Lung (tissue), 12 donors: Measurements from ENCODE around the gene RIIAD1. TPM values are rescaled to one million over a fixed set of nuclear protein-coding genes. Genes with fewer than 3 reads are reported as not detected.

ENCODE experiments used
- ATAC-seq: fragments of 200-7000 bp; cut with Tn5 transposase; one replicate; pipeline ENCODE4 v1.9.1; 2020; ENCODE audit warnings: moderate number of reproducible peaks; ENCODE audit not compliant: insufficient read depth, low FRiP score
- DNase-seq, 3 donors: peaks; one replicate each; pipeline ENCODE4 v3.0.0-alpha.2; 2013 to 2017
- H3K27ac ChIP-seq, 2 donors: one replicate each; pipeline ENCODE4 v1.5.1; 2013; ENCODE audit warnings: mild to moderate bottlenecking in 2 of 2, moderate library complexity in 2 of 2, control low read depth in 1 of 2, inconsistent platforms in 1 of 2, low read depth in 1 of 2, low read length in 1 of 2
- H3K27me3 ChIP-seq, 3 donors: one replicate each; pipeline ENCODE4 v1.5.1; 2013; ENCODE audit warnings: low read length in 2 of 3; ENCODE audit not compliant: control insufficient read depth in 3 of 3, insufficient read depth in 3 of 3
- H3K36me3 ChIP-seq, 4 donors: one replicate each; pipeline ENCODE4 v1.5.1; 2013; ENCODE audit warnings: low read length in 4 of 4, mild to moderate bottlenecking in 1 of 4, moderate library complexity in 1 of 4; ENCODE audit not compliant: control insufficient read depth in 4 of 4, insufficient read depth in 4 of 4
- H3K4me1 ChIP-seq, 5 donors: one replicate each; pipeline ENCODE4 v1.5.1; 2013; ENCODE audit warnings: low read length in 5 of 5, mild to moderate bottlenecking in 2 of 5, moderate library complexity in 1 of 5; ENCODE audit not compliant: control insufficient read depth in 5 of 5, insufficient read depth in 5 of 5
- H3K4me3 ChIP-seq: one replicate; pipeline ENCODE4 v1.5.1; 2013; ENCODE audit warnings: mild to moderate bottlenecking, control low read depth, moderate library complexity
- H3K9ac ChIP-seq, 2 donors: one replicate each; pipeline ENCODE4 v1.5.1; 2013; ENCODE audit warnings: low read length in 2 of 2, control low read depth in 1 of 2; ENCODE audit not compliant: insufficient read depth in 1 of 2
- H3K9me3 ChIP-seq, 4 donors: one replicate each; pipeline ENCODE4 v1.5.1; 2013; ENCODE audit warnings: low read length in 3 of 4, mild to moderate bottlenecking in 1 of 4, moderate library complexity in 1 of 4; ENCODE audit not compliant: control insufficient read depth in 4 of 4, insufficient read depth in 3 of 4
- WGBS, 2 donors: extraction: QIAGEN DNeasy Blood & Tissue Kit; methylation state at CpG; one replicate each; pipeline ENCODE4 v1.1.7; 2013; 5-methylcytosine and 5-hydroxymethylcytosine counted together
- polyA plus RNA-seq, 2 donors: library from polyadenylated mRNA; stranded (reverse); fragments of 200-250 nt; gene quantifications; one replicate each; pipeline ENCODE4 v1.2.1, GENCODE V29; 2013
- total RNA-seq, 2 donors: library from RNA; depleted of rRNA in 1 of 2; stranded (reverse); fragments of >200 nt in 1 of 2; gene quantifications; one replicate each; pipeline ENCODE4 v1.2.1, GENCODE V29; 2014 to 2021
- TF ChIP-seq, protein P1 (sequence below): IDR thresholded peaks from 2 replicates; pipeline ENCODE4 v1.5.1; 2012; ENCODE audit warnings: mild to moderate bottlenecking; ENCODE audit errors: control extremely low read depth, extremely low read depth
- donor health status: control.
- donor health status: control.
- donor health status: Bipolar disorder and iron deficiency.
- donor health status: healthy.
- donor health status: DM: yes; HTN: yes; CAD: no.

Gene RIIAD1
- total and polyA plus RNA-seq, 4 donors: 8.6 to 17.1 (median 9.1) TPM

DNA sequence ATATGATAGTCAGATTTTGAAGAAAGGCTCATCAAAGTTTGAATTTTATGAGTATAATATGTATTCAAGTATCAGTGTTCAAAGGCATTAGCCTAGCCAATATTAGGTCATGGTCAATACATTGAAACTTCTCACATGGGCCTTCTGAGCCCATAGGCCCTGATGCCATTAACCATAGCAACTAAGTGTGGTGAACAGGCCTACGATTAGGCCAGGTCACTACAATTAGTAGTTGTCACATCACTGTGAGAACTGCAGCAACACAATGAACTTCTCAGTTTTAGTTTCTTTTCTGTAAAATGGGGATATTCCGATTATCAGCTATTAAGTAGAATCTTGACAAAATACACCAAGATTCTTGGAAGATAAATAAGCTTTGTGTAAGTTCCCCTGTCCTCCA is 34.8 kb upstream of the RIIAD1 start:
- TF ChIP-seq, protein P1, sequence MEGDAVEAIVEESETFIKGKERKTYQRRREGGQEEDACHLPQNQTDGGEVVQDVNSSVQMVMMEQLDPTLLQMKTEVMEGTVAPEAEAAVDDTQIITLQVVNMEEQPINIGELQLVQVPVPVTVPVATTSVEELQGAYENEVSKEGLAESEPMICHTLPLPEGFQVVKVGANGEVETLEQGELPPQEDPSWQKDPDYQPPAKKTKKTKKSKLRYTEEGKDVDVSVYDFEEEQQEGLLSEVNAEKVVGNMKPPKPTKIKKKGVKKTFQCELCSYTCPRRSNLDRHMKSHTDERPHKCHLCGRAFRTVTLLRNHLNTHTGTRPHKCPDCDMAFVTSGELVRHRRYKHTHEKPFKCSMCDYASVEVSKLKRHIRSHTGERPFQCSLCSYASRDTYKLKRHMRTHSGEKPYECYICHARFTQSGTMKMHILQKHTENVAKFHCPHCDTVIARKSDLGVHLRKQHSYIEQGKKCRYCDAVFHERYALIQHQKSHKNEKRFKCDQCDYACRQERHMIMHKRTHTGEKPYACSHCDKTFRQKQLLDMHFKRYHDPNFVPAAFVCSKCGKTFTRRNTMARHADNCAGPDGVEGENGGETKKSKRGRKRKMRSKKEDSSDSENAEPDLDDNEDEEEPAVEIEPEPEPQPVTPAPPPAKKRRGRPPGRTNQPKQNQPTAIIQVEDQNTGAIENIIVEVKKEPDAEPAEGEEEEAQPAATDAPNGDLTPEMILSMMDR: no peak
- H3K4me1 ChIP-seq: no peaks in the 10 kb centered on the region
- no peak overlapping the region for H3K9ac ChIP-seq
- H3K27me3 ChIP-seq: no peaks in the 10 kb centered on the region
- H3K27ac ChIP-seq: no peak overlapping the region
- no peaks in the 10 kb centered on the region for H3K9me3 ChIP-seq
- no peak for ATAC-seq
- 88% methylated on average over 2 of the region's 2 CpGs for WGBS, 2 donors
- no peak overlapping the region for H3K4me3 ChIP-seq
- H3K36me3 ChIP-seq: peaks cover 0 to 9% (median 2%) of the 10 kb centered on the region in 4 donors
- DNase-seq: no peak

DNA sequence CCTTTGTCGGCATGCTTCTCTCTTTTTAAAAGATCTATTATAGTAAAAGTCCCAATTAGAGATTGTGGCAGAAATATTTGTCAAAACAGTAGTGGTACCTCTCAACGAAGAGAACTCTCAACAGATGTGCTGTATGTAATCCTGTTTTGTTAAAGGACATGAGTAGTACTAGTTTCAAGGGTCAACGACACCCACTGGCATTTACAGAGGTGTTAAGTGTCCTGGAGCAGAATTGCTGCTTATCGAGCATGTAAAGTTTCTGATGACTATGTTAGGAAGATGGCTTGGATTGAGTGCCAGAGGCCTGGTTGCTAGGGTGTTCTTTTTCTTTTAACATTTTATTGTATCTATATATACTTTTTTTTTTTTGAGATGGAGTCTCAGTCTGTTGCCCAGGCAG is 31.8 kb upstream of the RIIAD1 start:
- TF ChIP-seq, protein P1: no peak
- ATAC-seq: no peak
- Histone ChIP-seq H3K36me3 (peaks cover 9 to 18% (median 15%) of the 10 kb centered on the region in 4 donors), H3K4me3 (no peak overlapping the region), H3K27me3 (no peaks in the 10 kb centered on the region), H3K9me3 (no peaks in the 10 kb centered on the region), H3K4me1 (no peaks in the 10 kb centered on the region), H3K27ac (no peak overlapping the region), H3K9ac (no peak overlapping the region)
- DNase-seq: no peak
- 75 to 87% methylated on average over 4 of the region's 4 CpGs for WGBS, 2 donors

DNA sequence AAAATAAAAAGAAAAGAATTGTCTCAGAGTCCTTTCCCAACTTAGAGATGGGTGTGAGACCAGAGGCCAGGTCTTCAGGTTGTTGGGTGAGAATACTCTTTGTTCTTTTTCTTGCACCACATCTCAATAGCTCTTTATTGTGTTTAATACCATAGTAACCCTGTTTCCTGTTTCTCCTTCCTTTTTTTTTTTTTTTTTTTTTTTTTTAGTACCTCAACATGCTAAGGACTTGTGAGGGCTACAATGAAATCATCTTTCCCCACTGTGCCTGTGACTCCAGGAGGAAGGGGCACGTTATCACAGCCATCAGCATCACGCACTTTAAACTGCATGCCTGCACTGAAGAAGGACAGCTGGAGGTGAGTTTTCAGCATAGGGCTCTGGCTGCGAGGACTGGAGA is 29.1 kb upstream of the RIIAD1 start:
- H3K27ac ChIP-seq: no peak overlapping the region
- ATAC-seq (no peak), DNase-seq (no peak)
- H3K4me3 ChIP-seq: no peak overlapping the region
- no peak overlapping the region for H3K9ac ChIP-seq
- WGBS, 2 donors: 70 to 83% methylated on average over 3 of the region's 3 CpGs
- no peaks in the 10 kb centered on the region for H3K27me3 ChIP-seq
- peaks cover 7 to 22% (median 17%) of the 10 kb centered on the region in 4 donors for H3K36me3 ChIP-seq
- TF ChIP-seq, protein P1: no peak
- no peaks in the 10 kb centered on the region for H3K4me1 ChIP-seq
- H3K9me3 ChIP-seq: no peaks in the 10 kb centered on the region

DNA sequence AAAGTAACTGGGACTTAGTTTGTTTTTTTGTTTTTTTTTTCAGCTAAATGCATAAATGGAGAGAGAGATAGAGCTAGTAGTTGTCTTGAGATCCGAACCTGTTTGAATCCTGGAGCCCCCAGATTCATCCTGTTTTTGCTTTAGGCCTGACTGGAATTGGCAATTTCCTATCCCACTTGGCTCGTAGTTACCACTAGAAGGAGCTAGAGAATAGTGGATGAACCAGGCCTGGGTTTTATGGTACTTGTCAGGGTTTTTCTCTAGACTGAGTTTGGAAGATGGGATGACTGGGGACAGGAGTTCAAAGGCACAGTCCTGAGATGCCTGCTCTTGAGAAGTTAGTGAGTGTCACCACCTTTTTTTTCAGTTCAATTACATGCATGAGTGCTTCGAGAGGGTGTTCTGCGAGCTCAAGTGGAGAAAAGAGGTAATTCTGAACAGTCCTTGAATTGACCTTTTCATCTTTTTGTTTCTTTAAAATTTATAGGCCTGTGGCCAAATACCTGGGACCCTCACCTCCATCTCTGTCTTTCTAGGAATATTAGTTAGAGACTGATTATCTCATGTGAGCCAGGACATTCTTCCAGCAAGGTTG is 28.2 kb upstream of the RIIAD1 start:
- Histone ChIP-seq H3K27ac (no peak overlapping the region), H3K9me3 (no peaks in the 10 kb centered on the region), H3K4me3 (no peak overlapping the region), H3K27me3 (no peaks in the 10 kb centered on the region), H3K4me1 (no peaks in the 10 kb centered on the region), H3K9ac (no peak overlapping the region), H3K36me3 (peaks cover 7 to 29% (median 22%) of the 10 kb centered on the region in 4 donors)
- TF ChIP-seq, protein P1: no peak
- DNase-seq (peak in 2 of 3 donors; percentile 50 to 61), ATAC-seq (no peak)
- 77 to 81% methylated on average over 4 of the region's 4 CpGs for WGBS, 2 donors
